H1 (cell line): Measurements from ENCODE around the gene SV2A. TPM values are rescaled to one million over a fixed set of nuclear protein-coding genes. Genes with fewer than 3 reads are reported as not detected.

ENCODE experiments used
- CTCF ChIA-PET: fragments of 300-600 bp; sonication (Branson Sonifier 250); formaldehyde crosslinking; loops from one replicate; lab custom pipeline; 2021; ENCODE audit not compliant: partially characterized antibody; lab: Charles Lee
- POLR2A ChIA-PET: fragments of 300-600 bp; sonication (Branson Sonifier 250); formaldehyde crosslinking; loops from one replicate; lab custom pipeline; 2021; ENCODE audit warnings: inconsistent platforms; ENCODE audit not compliant: partially characterized antibody; lab: Charles Lee
- DNase-seq, 2 experiments: peaks; one replicate each; pipeline versions ENCODE4 v3.0.0 to v3.0.0-alpha.2; 2010 to 2022; ENCODE audit warnings: low spot score in 2 of 2, low read depth in 1 of 2, mixed read lengths in 1 of 2
- FAIRE-seq: peaks from 2 replicates; lab custom pipeline; 2011; peaks lifted over from hg19 to GRCh38; lab: Jason Lieb, UNC
- H2AFZ ChIP-seq: 2 replicates; pipeline ENCODE4 v1.8.1; 2012; ENCODE audit warnings: low read length, inconsistent platforms
- H2AK5ac ChIP-seq: 2 replicates; pipeline ENCODE4 v1.6.1; 2013; ENCODE audit warnings: low read depth, low read length
- H2BK120ac ChIP-seq: replicated peaks from 2 replicates; pipeline ENCODE3; 2013; ENCODE audit warnings: low read depth, low read length, inconsistent platforms
- H2BK12ac ChIP-seq: 2 replicates; pipeline ENCODE4 v1.6.1; 2013; ENCODE audit warnings: low read depth, low read length
- H2BK15ac ChIP-seq: 2 replicates; pipeline ENCODE4 v1.6.1; 2013; ENCODE audit warnings: low read length
- H2BK20ac ChIP-seq: 2 replicates; pipeline ENCODE4 v1.6.1; 2013; ENCODE audit warnings: low read length
- H2BK5ac ChIP-seq: 2 replicates; pipeline ENCODE4 v1.6.1; 2013; ENCODE audit warnings: low read depth, low read length
- H3K14ac ChIP-seq: 2 replicates; pipeline ENCODE4 v1.6.1; 2013; ENCODE audit warnings: inconsistent platforms; ENCODE audit not compliant: insufficient read length
- H3K18ac ChIP-seq: 2 replicates; pipeline ENCODE4 v1.6.1; 2013; ENCODE audit warnings: low read length; ENCODE audit errors: extremely low read depth
- H3K23ac ChIP-seq: 2 replicates; pipeline ENCODE4 v1.6.1; 2013; ENCODE audit warnings: inconsistent platforms; ENCODE audit not compliant: insufficient read length
- H3K23me2 ChIP-seq: 2 replicates; pipeline ENCODE4 v1.6.1; 2013; ENCODE audit warnings: low read depth, low read length
- H3K27ac ChIP-seq: 2 replicates; pipeline ENCODE4 v1.6.1; 2011; ENCODE audit warnings: low read depth, low read length, inconsistent platforms
- H3K27me3 ChIP-seq, 4 experiments: replicated peaks in 1 of 4; 1 replicate in 1 of 4; 2 replicates in 3 of 4; pipeline versions ENCODE4 v1.6.1 to v1.8.1; 2011 to 2013; ENCODE audit warnings: low read length in 3 of 4, mild to moderate bottlenecking in 3 of 4, inconsistent platforms in 2 of 4, mixed read lengths in 2 of 4, moderate library complexity in 1 of 4; ENCODE audit not compliant: control insufficient read depth in 3 of 4, insufficient read depth in 3 of 4; ENCODE audit errors: extremely low read depth in 1 of 4
- H3K36me3 ChIP-seq, 4 experiments: 2 replicates each; pipeline versions ENCODE4 v1.6.1 to v1.8.1; 2011 to 2013; ENCODE audit warnings: mild to moderate bottlenecking in 4 of 4, low read length in 3 of 4, moderate library complexity in 2 of 4, control low read depth in 1 of 4, inconsistent platforms in 1 of 4; ENCODE audit not compliant: insufficient read depth in 4 of 4, control insufficient read depth in 2 of 4
- H3K4ac ChIP-seq: replicated peaks from 2 replicates; pipeline ENCODE3; 2013; ENCODE audit warnings: low read length, low read depth, mixed read lengths, inconsistent platforms; ENCODE audit not compliant: insufficient read length
- H3K4me1 ChIP-seq, 4 experiments: replicated peaks in 1 of 4; 1 replicate in 1 of 4; 2 replicates in 3 of 4; pipeline versions ENCODE4 v1.6.1 to v1.8.1; 2011 to 2013; ENCODE audit warnings: low read length in 3 of 4, inconsistent platforms in 2 of 4, mixed read lengths in 1 of 4; ENCODE audit not compliant: insufficient read depth in 4 of 4, control insufficient read depth in 3 of 4
- H3K4me2 ChIP-seq, 2 experiments: 2 replicates each; pipeline versions ENCODE4 v1.6.1 to v1.8.1; 2011 to 2013; ENCODE audit warnings: low read depth in 2 of 2, low read length in 2 of 2, control low read depth in 1 of 2, inconsistent platforms in 1 of 2, mild to moderate bottlenecking in 1 of 2; ENCODE audit not compliant: insufficient read depth in 1 of 2
- H3K4me3 ChIP-seq, 4 experiments: fragments of 200-600, 300-600 bp in 1 of 4; sonication (generic), shearing (Covaris generic), sonication (Bioruptor Twin) in 1 of 4; 2 replicates each; pipeline versions ENCODE4 v1.5.1 to v1.8.1; 2011 to 2016; ENCODE audit warnings: low read length in 4 of 4, low read depth in 3 of 4, control low read depth in 2 of 4, inconsistent platforms in 2 of 4, mild to moderate bottlenecking in 2 of 4, mixed read lengths in 1 of 4, moderate library complexity in 1 of 4; ENCODE audit not compliant: insufficient read depth in 2 of 4; ENCODE audit errors: extremely low read depth in 1 of 4
- H3K56ac ChIP-seq: replicated peaks from 2 replicates; pipeline ENCODE3; 2013; ENCODE audit warnings: low read depth, mild to moderate bottlenecking, mixed read lengths, low read length, inconsistent platforms; ENCODE audit not compliant: insufficient read length
- H3K79me1 ChIP-seq: 2 replicates; pipeline ENCODE4 v1.6.1; 2013; ENCODE audit warnings: low read depth, low read length, control low read depth
- H3K79me2 ChIP-seq, 2 experiments: 2 replicates each; pipeline versions ENCODE4 v1.6.1 to v1.8.1; 2012 to 2013; ENCODE audit warnings: low read length in 2 of 2, mild to moderate bottlenecking in 2 of 2, inconsistent platforms in 1 of 2; ENCODE audit not compliant: insufficient read depth in 2 of 2, control insufficient read depth in 1 of 2
- H3K9ac ChIP-seq, 4 experiments: replicated peaks in 1 of 4; 1 replicate in 1 of 4; 2 replicates in 3 of 4; pipeline versions ENCODE4 v1.6.1 to v1.8.1; 2011 to 2013; ENCODE audit warnings: low read depth in 3 of 4, low read length in 3 of 4, control low read depth in 2 of 4, mild to moderate bottlenecking in 2 of 4, moderate library complexity in 2 of 4, inconsistent platforms in 1 of 4; ENCODE audit errors: extremely low read depth in 1 of 4
- H3K9me3 ChIP-seq, 2 experiments: 2 replicates each; pipeline versions ENCODE4 v1.6.1 to v1.8.1; 2012 to 2013; ENCODE audit warnings: mild to moderate bottlenecking in 2 of 2, moderate library complexity in 2 of 2, control low read depth in 1 of 2, inconsistent platforms in 1 of 2, low read depth in 1 of 2, low read length in 1 of 2, mixed read lengths in 1 of 2; ENCODE audit not compliant: insufficient read depth in 2 of 2
- H4K20me1 ChIP-seq, 2 experiments: replicated peaks in 1 of 2; 2 replicates each; pipeline versions ENCODE3 to v1.8.1; 2011 to 2013; ENCODE audit warnings: inconsistent platforms in 2 of 2, low read length in 2 of 2, mild to moderate bottlenecking in 1 of 2; ENCODE audit not compliant: insufficient read depth in 2 of 2, control insufficient read depth in 1 of 2
- H4K5ac ChIP-seq: 2 replicates; pipeline ENCODE4 v1.6.1; 2013; ENCODE audit warnings: low read length, low read depth, mixed read lengths, inconsistent platforms; ENCODE audit not compliant: insufficient read length
- H4K8ac ChIP-seq: 2 replicates; pipeline ENCODE4 v1.8.0; 2013; ENCODE audit warnings: mild to moderate bottlenecking, moderate library complexity, low read length, inconsistent platforms; ENCODE audit not compliant: insufficient read depth; ENCODE audit errors: extremely low read depth
- H4K91ac ChIP-seq: replicated peaks from 2 replicates; pipeline ENCODE3; 2013; ENCODE audit warnings: low read length, mixed read lengths, inconsistent platforms; ENCODE audit not compliant: insufficient read length
- BACH1 ChIP-seq: IDR thresholded peaks from 2 replicates; pipeline ENCODE4 v1.6.1; 2012; ENCODE audit warnings: low read length, improper control_type of control experiment
- CBX5 ChIP-seq: fragments of 300-800, 300-1000 bp; sonication (generic); IDR thresholded peaks from 2 replicates; pipeline ENCODE4 v1.7.1; 2016; ENCODE audit warnings: antibody characterized with exemption, low read length, low read depth
- HDAC2 ChIP-seq, 2 experiments: fragments of 300-600 bp in 1 of 2; sonication (generic) in 1 of 2; IDR thresholded peaks; 2 replicates each; pipeline ENCODE4 v1.6.1; 2011 to 2012; ENCODE audit warnings: low read depth in 2 of 2, low read length in 2 of 2, mild to moderate bottlenecking in 2 of 2, moderate library complexity in 2 of 2, borderline replicate concordance in 1 of 2, inconsistent platforms in 1 of 2
- HDAC6 ChIP-seq: IDR thresholded peaks from one replicate; pipeline ENCODE4 v1.7.1; 2012; ENCODE audit warnings: low read depth, mild to moderate bottlenecking, inconsistent platforms, low read length, moderate library complexity
- KDM5A ChIP-seq: fragments of 200-600 bp; IDR thresholded peaks from 2 replicates; pipeline ENCODE4 v1.7.1; 2012; ENCODE audit warnings: mild to moderate bottlenecking, low read length, inconsistent platforms, mixed read lengths
- RNF2 ChIP-seq: fragments of 200-900, 300-1000 bp; sonication (generic); IDR thresholded peaks from 2 replicates; pipeline ENCODE4 v1.7.1; 2016; ENCODE audit warnings: borderline replicate concordance, low read depth, mild to moderate bottlenecking, antibody characterized with exemption, low read length; ENCODE audit not compliant: poor library complexity, severe bottlenecking; ENCODE audit errors: missing control alignments
- SP2 ChIP-seq: IDR thresholded peaks from 2 replicates; pipeline ENCODE4 v1.6.1; 2012; ENCODE audit warnings: mild to moderate bottlenecking, low read length, inconsistent platforms
- SP4 ChIP-seq: IDR thresholded peaks from 2 replicates; pipeline ENCODE4 v1.6.1; 2012; ENCODE audit warnings: low read length, inconsistent platforms
- WGBS, 2 experiments: shearing (Covaris generic) in 1 of 2; methylation state at CpG; one replicate each; pipeline versions ENCODE4 v1.1.6 to v1.1.7; 2013 to 2015; ENCODE audit warnings: low lambda C conversion rate in 2 of 2, mixed read lengths in 2 of 2, inconsistent platforms in 1 of 2, low coverage in 1 of 2, missing lambda C conversion rate in 1 of 2; ENCODE audit not compliant: insufficient replicate concordance in 2 of 2, insufficient coverage in 1 of 2, insufficient read length in 1 of 2; ENCODE audit errors: extremely low coverage in 1 of 2, missing lambda C conversion rate in 1 of 2; 5-methylcytosine and 5-hydroxymethylcytosine counted together
- polyA plus RNA-seq, 7 experiments: library from polyadenylated mRNA; depleted of rRNA in 3 of 7; stranded (reverse) in 5 of 7; unstranded in 2 of 7; fragments of >200 nt in 5 of 7; fragments of 200-250 nt in 2 of 7; gene quantifications; 1 replicate in 5 of 7; 2 replicates in 1 of 7; 4 replicates in 1 of 7; pipeline versions ENCODE4 v1.2.1 to v1.2.3, GENCODE V29; 2011 to 2013; ENCODE audit warnings: missing spikeins in 2 of 7, mixed read lengths in 2 of 7
- total RNA-seq: library from RNA; stranded (reverse); fragmentation: NEBNext Ultra II Directional; extraction: Animal tissue kit (Norgen Biotek cat#: 25700); gene quantifications from 2 replicates; pipeline ENCODE4 v1.2.1, GENCODE V29; 2021

The SV2A gene
- total and polyA plus RNA-seq, 2 of the 8 experiments (the other 6 are each of a cell fraction or from before 2014, with no cell fraction given): 41.8 to 51.8 TPM

- peak overlapping the region; percentile 72 for H3K23ac ChIP-seq
- no peak overlapping the region for H2BK5ac ChIP-seq
- no peaks in the 10 kb centered on the region for H3K27me3 ChIP-seq
- H3K4ac ChIP-seq: no peak overlapping the region
- H3K79me2 ChIP-seq: peaks cover 0 to 12% of the 10 kb centered on the region in 2 experiments; a peak in 2 of 4 replicates
- ChIA-PET CTCF (interaction anchor here (1.2 to 1.8 kb wide), 4 partner anchors 15 to 45 kb away, joined by 4 to 10 read pairs (median 4); a partner anchor contains a TSS), POLR2A (interaction anchor here (1.2 to 3.8 kb wide), 7 partner anchors 8 to 30 kb away, joined by 4 to 30 read pairs (median 6); partner anchors contain the start of gene BOLA1)
- no peak overlapping the region for H3K27ac ChIP-seq
- H3K4me3 ChIP-seq: peak overlapping the region; percentile 85 to 99 (median 92)
- no peak for FAIRE-seq
- no peak overlapping the region for H3K18ac ChIP-seq
- no peak overlapping the region for H4K91ac ChIP-seq
- peaks cover 0 to 11% (median 4%) of the 10 kb centered on the region in 4 experiments; a peak in 4 of 8 replicates for H3K36me3 ChIP-seq
- no peak overlapping the region for H2AFZ ChIP-seq
- no peak overlapping the region for H2BK12ac ChIP-seq
- no peak overlapping the region for H2BK15ac ChIP-seq
- H3K79me1 ChIP-seq: peaks cover 15% of the 10 kb centered on the region
- H4K20me1 ChIP-seq: peaks cover 0 to 2% of the 10 kb centered on the region in 2 experiments
- H3K14ac ChIP-seq: no peak overlapping the region
- no peak overlapping the region for H4K8ac ChIP-seq
- peak overlapping the region in 2 of 4 experiments; percentile 10 to 79; a peak in 3 of 7 replicates for H3K9ac ChIP-seq
- no peak overlapping the region for H3K56ac ChIP-seq
- DNase-seq: no peak
- no peak overlapping the region for H2BK20ac ChIP-seq
- peak overlapping the region; percentile 94 to 98 for H3K4me2 ChIP-seq
- H2BK120ac ChIP-seq: no peak overlapping the region
- H3K23me2 ChIP-seq: peaks cover 10% of the 10 kb centered on the region; the same call in 1 of the 2 replicates
- H3K9me3 ChIP-seq: no peaks in the 10 kb centered on the region
- H2AK5ac ChIP-seq: no peak overlapping the region
- peaks cover 4 to 19% (median 11%) of the 10 kb centered on the region in 4 experiments for H3K4me1 ChIP-seq
- H4K5ac ChIP-seq: no peak overlapping the region
- WGBS, 2 experiments: 7% methylated on average over 4 of the region's 10 CpGs; no CpG with 5 or more reads in 1 of the 2 experiments
- TF ChIP-seq SP4 (no peak), BACH1 (no peak), CBX5 (no peak), HDAC2 (IDR thresholded peaks at IDR 0.05; ENCODE audit: borderline replicate concordance in 1 of 2, low read depth in 2 of 2, low read length in 2 of 2) (no peak), RNF2 (no peak), KDM5A (no peak), HDAC6 (no peak), SP2 (no peak)
These were observed 769 bp downstream of the SV2A start for GRCh38 chr1:149916898-149917252.
